SK-N-SH treated with all-trans-retinoic acid at 6 μM for 48 hours (cell line): ENCODE measurements around the gene SRF.

ENCODE experiments used
- ATAC-seq: fragments of 200-7000 bp; cut with Tn5 transposase; 3 replicates; pipeline ENCODE4 v1.9.1; 2020; ENCODE audit warnings: mild to moderate bottlenecking, moderate library complexity
- ARNTL ChIP-seq: fragments of 450-650 bp; formaldehyde crosslinking; IDR thresholded peaks from 2 replicates; pipeline ENCODE4 v1.5.0; 2020; ENCODE audit warnings: low read depth, mild to moderate bottlenecking, moderate library complexity, borderline replicate concordance
- BACH2 ChIP-seq: fragments of 250-450 bp; sonication (Bioruptor Pico); IDR thresholded peaks from 2 replicates; pipeline ENCODE4 v1.9.0; 2021; ENCODE audit warnings: mild to moderate bottlenecking, borderline replicate concordance
- CREB5 ChIP-seq: fragments of 250-450 bp; sonication (Bioruptor Pico); IDR thresholded peaks from 2 replicates; pipeline ENCODE4 v1.5.1; 2020; ENCODE audit warnings: low read depth, mild to moderate bottlenecking, moderate library complexity
- CSDC2 ChIP-seq: fragments of 250-450 bp; sonication (Bioruptor Pico); IDR thresholded peaks from 2 replicates; pipeline ENCODE4 v1.5.0; 2020; ENCODE audit warnings: mild to moderate bottlenecking, moderate library complexity
- CSRNP3 ChIP-seq: fragments of 250-450 bp; sonication (Bioruptor Pico); IDR thresholded peaks from 2 replicates; pipeline ENCODE4 v1.5.1; 2021; ENCODE audit warnings: mild to moderate bottlenecking, moderate library complexity
- ESRRG ChIP-seq: fragments of 250-450 bp; sonication (Bioruptor Pico); IDR thresholded peaks from 2 replicates; pipeline ENCODE4 v1.6.1; 2021; ENCODE audit warnings: mild to moderate bottlenecking
- GLIS3 ChIP-seq: fragments of 250-450 bp; sonication (Bioruptor Pico); IDR thresholded peaks from 2 replicates; pipeline ENCODE4 v1.5.0; 2020; ENCODE audit warnings: mild to moderate bottlenecking, moderate library complexity
- ISL1 ChIP-seq: fragments of 250-450 bp; sonication (Bioruptor Pico); IDR thresholded peaks from 2 replicates; pipeline ENCODE4 v2.1.2; 2022; ENCODE audit warnings: mild to moderate bottlenecking, moderate library complexity
- OSR1 ChIP-seq: fragments of 250-450 bp; sonication (Bioruptor Pico); IDR thresholded peaks from 2 replicates; pipeline ENCODE4 v1.8.0; 2022; ENCODE audit warnings: moderate library complexity, mild to moderate bottlenecking, inconsistent platforms
- PATZ1 ChIP-seq: fragments of 250-450 bp; sonication (Bioruptor Pico); IDR thresholded peaks from 2 replicates; pipeline ENCODE4 v1.8.0; 2020; ENCODE audit warnings: mild to moderate bottlenecking, moderate library complexity, borderline replicate concordance
- POU6F1 ChIP-seq: fragments of 250-450 bp; sonication (Bioruptor Pico); IDR thresholded peaks from 2 replicates; pipeline ENCODE4 v1.8.0; 2021; ENCODE audit warnings: low read depth, mild to moderate bottlenecking, moderate library complexity, borderline replicate concordance
- PPARA ChIP-seq: fragments of 250-450 bp; sonication (Bioruptor Pico); IDR thresholded peaks from 2 replicates; pipeline ENCODE4 v1.5.0; 2020; ENCODE audit warnings: mild to moderate bottlenecking, borderline replicate concordance
- RARB ChIP-seq: fragments of 250-450 bp; sonication (Bioruptor Pico); IDR thresholded peaks from 2 replicates; pipeline ENCODE4 v1.8.0; 2021; ENCODE audit warnings: mild to moderate bottlenecking, moderate library complexity
- SNAI2 ChIP-seq: fragments of 250-450 bp; sonication (Bioruptor Pico); IDR thresholded peaks from 2 replicates; pipeline ENCODE4 v1.5.0; 2020; ENCODE audit warnings: mild to moderate bottlenecking, moderate library complexity
- TCF4 ChIP-seq: fragments of 250-450 bp; sonication (Bioruptor Pico); IDR thresholded peaks from 2 replicates; pipeline ENCODE4 v1.8.0; 2021; ENCODE audit warnings: mild to moderate bottlenecking, moderate library complexity, borderline replicate concordance
- TOX ChIP-seq: fragments of 250-450 bp; sonication (Bioruptor Pico); IDR thresholded peaks from 2 replicates; pipeline ENCODE4 v1.8.0; 2021; ENCODE audit warnings: mild to moderate bottlenecking, moderate library complexity, borderline replicate concordance
- TSHZ2 ChIP-seq: fragments of 250-450 bp; sonication (Bioruptor Pico); IDR thresholded peaks from 2 replicates; pipeline ENCODE4 v1.5.0; 2020; ENCODE audit warnings: mild to moderate bottlenecking, moderate library complexity
- ZC3H10 ChIP-seq: fragments of 250-450 bp; sonication (Bioruptor Pico); IDR thresholded peaks from 2 replicates; pipeline ENCODE4 v1.5.1; 2021; ENCODE audit warnings: mild to moderate bottlenecking, moderate library complexity
- ZFP3 ChIP-seq: fragments of 250-450 bp; sonication (Bioruptor Pico); IDR thresholded peaks from 2 replicates; pipeline ENCODE4 v1.5.0; 2020; ENCODE audit warnings: mild to moderate bottlenecking, moderate library complexity
- ZFP30 ChIP-seq: fragments of 450-650 bp; formaldehyde crosslinking; IDR thresholded peaks from 2 replicates; pipeline ENCODE4 v1.5.0; 2022; ENCODE audit warnings: mild to moderate bottlenecking, moderate library complexity
- ZNF565 ChIP-seq: fragments of 450-650 bp; formaldehyde crosslinking; conservative IDR thresholded peaks from 2 replicates; pipeline ENCODE4 v1.5.0; 2020; ENCODE audit warnings: low read depth, mild to moderate bottlenecking, moderate library complexity
- ZNF70 ChIP-seq: fragments of 450-650 bp; formaldehyde crosslinking; IDR thresholded peaks from 2 replicates; pipeline ENCODE4 v1.5.0; 2020; ENCODE audit warnings: mild to moderate bottlenecking, moderate library complexity
- ZNF8 ChIP-seq: fragments of 450-650 bp; formaldehyde crosslinking; IDR thresholded peaks from 2 replicates; pipeline ENCODE4 v1.5.0; 2020; ENCODE audit warnings: mild to moderate bottlenecking, moderate library complexity

SRF gene

GRCh38 chr6:43207286-43207685, 36.2 kb downstream of the SRF start:
- ATAC-seq = no peak
- TF ChIP-seq ISL1 (CRISPR knock-in tag) (no peak), POU6F1 (CRISPR knock-in tag) (no peak), TSHZ2 (CRISPR knock-in tag) (no peak), ZFP30 (CRISPR knock-in tag) (no peak), ZNF565 (CRISPR knock-in tag) (no peak), ZC3H10 (no peak), ESRRG (no peak), PPARA (no peak), TCF4 (CRISPR knock-in tag) (no peak), SNAI2 (CRISPR knock-in tag) (no peak)
- TF ChIP-seq, all 23 proteins: peak for 0

GRCh38 chr6:43211955-43212354, 40.9 kb downstream of the SRF start:
- no peak for ATAC-seq
- TF ChIP-seq ZFP30 (CRISPR knock-in tag) (no peak), CSDC2 (CRISPR knock-in tag) (no peak), ZNF8 (CRISPR knock-in tag) (no peak), TOX (CRISPR knock-in tag) (no peak), TCF4 (CRISPR knock-in tag) (no peak), OSR1 (CRISPR knock-in tag) (no peak), ESRRG (no peak), BACH2 (no peak), ARNTL (CRISPR knock-in tag) (no peak), SNAI2 (CRISPR knock-in tag) (no peak)

- no peak for ATAC-seq
- TF ChIP-seq ZFP30 (CRISPR knock-in tag) (no peak), CREB5 (CRISPR knock-in tag) (no peak), TOX (CRISPR knock-in tag) (no peak), GLIS3 (CRISPR knock-in tag) (no peak), ARNTL (CRISPR knock-in tag) (no peak), ISL1 (CRISPR knock-in tag) (no peak), CSDC2 (CRISPR knock-in tag) (no peak), CSRNP3 (CRISPR knock-in tag) (no peak), TCF4 (CRISPR knock-in tag) (no peak), BACH2 (no peak), PATZ1 (CRISPR knock-in tag) (no peak), POU6F1 (CRISPR knock-in tag) (no peak), OSR1 (CRISPR knock-in tag) (no peak), TSHZ2 (CRISPR knock-in tag) (no peak), ESRRG (no peak), ZFP3 (CRISPR knock-in tag) (no peak), ZC3H10 (no peak), RARB (CRISPR knock-in tag) (no peak), ZNF70 (CRISPR knock-in tag) (no peak)
Measured at GRCh38 chr6:43213431-43213830, 42.4 kb downstream of the SRF start.
